Dermis blood vessel endothelial cell (primary cell): Measurements from ENCODE around the gene SLC12A3. TPM values are rescaled to one million over a fixed set of nuclear protein-coding genes. Genes with fewer than 3 reads are reported as not detected.
A peak's percentile ranks its signal among the peaks of the same experiment; 100 is the strongest.

Experiments
- DNase-seq: peaks from one replicate; pipeline ENCODE4 v3.0.0; 2010
- total RNA-seq: library from RNA; depleted of rRNA; stranded (reverse); fragments of >200 nt; gene quantifications from 2 replicates; pipeline ENCODE4 v1.2.3, GENCODE V29; 2014

SLC12A3 gene
- total RNA-seq, 1 donor from 2014 or later, result not detected

- DNase-seq, result no peak
These were observed 82.0 kb downstream of the SLC12A3 start for GRCh38 chr16:56946767-56947603.

- DNase-seq, result no peak
These were observed 82.6 kb downstream of the SLC12A3 start for GRCh38 chr16:56947604-56947995.

- no peak for DNase-seq
These were observed 83.2 kb downstream of the SLC12A3 start for GRCh38 chr16:56948234-56948633.

GRCh38 chr16:56950051-56950450 is 85.0 kb downstream of the SLC12A3 start:
- DNase-seq, result no peak

- DNase-seq, result no peak
These were observed 85.4 kb downstream of the SLC12A3 start for GRCh38 chr16:56950455-56950854.

GRCh38 chr16:56950881-56951771 is 86.1 kb downstream of the SLC12A3 start:
- peak; percentile 74 for DNase-seq

- DNase-seq, result no peak
These were observed 88.0 kb downstream of the SLC12A3 start for GRCh38 chr16:56953006-56953405.

GRCh38 chr16:56956076-56956475 is 91.1 kb downstream of the SLC12A3 start:
- no peak for DNase-seq

GRCh38 chr16:56956756-56957155 is 91.7 kb downstream of the SLC12A3 start:
- no peak for DNase-seq

- DNase-seq, result no peak
These were observed 95.8 kb downstream of the SLC12A3 start for GRCh38 chr16:56960681-56961281.

- DNase-seq, result peak; percentile 54
These were observed 96.4 kb downstream of the SLC12A3 start for GRCh38 chr16:56961386-56961785.

GRCh38 chr16:56961851-56962281 is 96.9 kb downstream of the SLC12A3 start, which contains the start of gene CETP:
Gene CETP, plus strand, starts transcription at chr16:56961950. Its CDS starts 30 bp downstream, at chr16:56961980.
- peak; percentile 53 for DNase-seq

GRCh38 chr16:56964243-56965148 is 99.5 kb downstream of the SLC12A3 start:
- peak; percentile 90 for DNase-seq

Other genes starting within 250 kb of the SLC12A3 start
- gene MT1E, start 239.4 kb upstream of the SLC12A3 start, total RNA-seq, result 13.8 and 103 TPM in 2 replicates
- gene MT1M, start 232.5 kb upstream of the SLC12A3 start, total RNA-seq, result 0.34 and 0.98 TPM in 2 replicates
- gene MT1A, start 226.5 kb upstream of the SLC12A3 start, total RNA-seq, result 2.3 TPM in 1 of 2 replicates, not detected in the other
- not detected in 2 replicates for gene MT1B, start 213.3 kb upstream of the SLC12A3 start, total RNA-seq
- 0.34 and 0.93 TPM in 2 replicates for gene MT1F, start 207.2 kb upstream of the SLC12A3 start, total RNA-seq
- not detected in 2 replicates for gene MT1G, start 197.1 kb upstream of the SLC12A3 start, total RNA-seq
- gene MT1H, start 195.4 kb upstream of the SLC12A3 start, total RNA-seq, result not detected in 2 replicates
- gene MT1X, start 182.7 kb upstream of the SLC12A3 start, total RNA-seq, result 12.2 and 22.3 TPM in 2 replicates
- 59.7 and 98.4 TPM in 2 replicates for gene NUP93, start 135.1 kb upstream of the SLC12A3 start, total RNA-seq
- 88.0 and 132 TPM in 2 replicates for gene HERPUD1, start 66.9 kb downstream of the SLC12A3 start, total RNA-seq
- 10.9 and 11.4 TPM in 2 replicates for gene CETP, start 96.7 kb downstream of the SLC12A3 start, total RNA-seq
- gene NLRC5, start 124.3 kb downstream of the SLC12A3 start, total RNA-seq, result 25.5 and 34.5 TPM in 2 replicates
- gene CPNE2, start 227.4 kb downstream of the SLC12A3 start, total RNA-seq, result 73.3 and 92.3 TPM in 2 replicates